Epithelial cell of proximal tubule (primary cell): ENCODE measurements around the gene TOE1. TPM values are rescaled to one million over a fixed set of nuclear protein-coding genes. Genes with fewer than 3 reads are reported as not detected.
A peak's percentile ranks its signal among the peaks of the same experiment; 100 is the strongest.
"Not testable (repeated sequence)": the region's sequence is repeated elsewhere in the genome, so short reads cannot be mapped to it uniquely, and the experiment has no call there.

Experiments
- DNase-seq: peaks from one replicate; pipeline ENCODE4 v3.0.0-alpha.2; 2011; ENCODE audit warnings: low read depth
- H3K4me3 ChIP-seq: 2 replicates; pipeline ENCODE4 v1.5.1; 2011; ENCODE audit warnings: low read depth, mild to moderate bottlenecking, low read length
- CTCF ChIP-seq: conservative IDR thresholded peaks from 2 replicates; pipeline ENCODE4 v1.5.1; 2012; ENCODE audit warnings: low read depth, mild to moderate bottlenecking, low read length
- total RNA-seq: library from RNA; depleted of rRNA; stranded (reverse); fragments of >200 nt; gene quantifications from 2 replicates; pipeline ENCODE4 v1.2.3, GENCODE V29; 2015

Gene TOE1
- total RNA-seq = 10.8 and 36.9 TPM in 2 replicates

- H3K4me3 ChIP-seq = peak within 1 kb of the TSS; percentile 72
- no peak for TF ChIP-seq CTCF
- DNase-seq = peak; percentile 56
These were observed at the start of gene TOE1, which contains the start of gene MUTYH for GRCh38 chr1:45339789-45340558. TOE1 (plus strand) TSS chr1:45340170; CDS start chr1:45340253, 83 bp downstream. MUTYH (minus strand) TSS chr1:45340440; CDS start chr1:45334505, 5,935 bp downstream.

GRCh38 chr1:45291002-45291401 lies 49.0 kb upstream of the TOE1 start:
- not testable (repeated sequence) for H3K4me3 ChIP-seq, DNase-seq

GRCh38 chr1:45291716-45292115 lies 48.3 kb upstream of the TOE1 start:
- no peak overlapping the region for H3K4me3 ChIP-seq
- no peak for TF ChIP-seq CTCF
- DNase-seq = no peak

GRCh38 chr1:45297666-45298356 lies 42.2 kb upstream of the TOE1 start:
- TF ChIP-seq CTCF = no peak
- DNase-seq = no peak
- H3K4me3 ChIP-seq = no peak overlapping the region

GRCh38 chr1:45299296-45299695 lies 40.7 kb upstream of the TOE1 start:
- DNase-seq = no peak
- no peak overlapping the region for H3K4me3 ChIP-seq
- no peak for TF ChIP-seq CTCF

- DNase-seq = no peak
- H3K4me3 ChIP-seq = no peak overlapping the region
- peak; percentile 82 for TF ChIP-seq CTCF
These were observed 39.8 kb upstream of the TOE1 start for GRCh38 chr1:45299981-45300668.

- no peak for DNase-seq
- H3K4me3 ChIP-seq = no peak overlapping the region
- TF ChIP-seq CTCF = no peak
These were observed 39.3 kb upstream of the TOE1 start for GRCh38 chr1:45300669-45300997.
